H1 (cell line): ENCODE measurements around the gene ARHGAP27. TPM values are rescaled to one million over a fixed set of nuclear protein-coding genes. Genes with fewer than 3 reads are reported as not detected.

ENCODE experiments used
- ATF2 ChIP-seq: IDR thresholded peaks from 2 replicates; pipeline ENCODE4 v1.6.1; 2012; ENCODE audit warnings: low read length, inconsistent platforms
- BRCA1 ChIP-seq: IDR thresholded peaks from 2 replicates; pipeline ENCODE4 v1.6.1; 2012; ENCODE audit warnings: low read depth, low read length, improper control_type of control experiment
- CHD7 ChIP-seq: fragments of 300-600 bp; sonication (generic); IDR thresholded peaks from 2 replicates; pipeline ENCODE4 v1.7.1; 2012; ENCODE audit warnings: low read length, moderate library complexity, mild to moderate bottlenecking, inconsistent platforms; ENCODE audit not compliant: insufficient replicate concordance
- CREB1 ChIP-seq: IDR thresholded peaks from 2 replicates; pipeline ENCODE4 v1.6.1; 2012; ENCODE audit warnings: inconsistent platforms
- GTF2F1 ChIP-seq: IDR thresholded peaks from 2 replicates; pipeline ENCODE4 v1.6.1; 2012; ENCODE audit warnings: low read depth, low read length, improper control_type of control experiment, borderline replicate concordance
- YY1 ChIP-seq: IDR thresholded peaks from 2 replicates; pipeline ENCODE4 v1.6.1; 2011; ENCODE audit warnings: low read depth, mild to moderate bottlenecking, low read length
- ZNF274 ChIP-seq: IDR thresholded peaks from 2 replicates; pipeline ENCODE4 v1.7.0; 2012; ENCODE audit warnings: low read length, borderline replicate concordance; ENCODE audit errors: extremely low read depth
- polyA plus RNA-seq, 7 experiments: library from polyadenylated mRNA; depleted of rRNA in 3 of 7; stranded (reverse) in 5 of 7; unstranded in 2 of 7; fragments of >200 nt in 5 of 7; fragments of 200-250 nt in 2 of 7; gene quantifications; 1 replicate in 5 of 7; 2 replicates in 1 of 7; 4 replicates in 1 of 7; pipeline versions ENCODE4 v1.2.1 to v1.2.3, GENCODE V29; 2011 to 2013; ENCODE audit warnings: missing spikeins in 2 of 7, mixed read lengths in 2 of 7
- total RNA-seq: library from RNA; stranded (reverse); fragmentation: NEBNext Ultra II Directional; extraction: Animal tissue kit (Norgen Biotek cat#: 25700); gene quantifications from 2 replicates; pipeline ENCODE4 v1.2.1, GENCODE V29; 2021

The ARHGAP27 gene
- total and polyA plus RNA-seq, 2 of the 8 experiments (the other 6 are each of a cell fraction or from before 2014, with no cell fraction given), result 11.6 to 13.1 TPM

GRCh38 chr17:45346216-45347015, 86.3 kb downstream of the ARHGAP27 start (continued):
- no peak for TF ChIP-seq ZNF274
- TF ChIP-seq YY1, result no peak
- no peak for TF ChIP-seq ATF2
- TF ChIP-seq BRCA1, result no peak
- TF ChIP-seq GTF2F1, result no peak
- no peak for TF ChIP-seq CREB1
- no peak for TF ChIP-seq CHD7
